DOHH2 (cell line): ENCODE results near the gene SH3PXD2A.

Experiments used
- CTCF ChIP-seq: fragments of 200-600 bp; sonication (generic); IDR thresholded peaks from one replicate; pipeline ENCODE4 v1.5.1; 2014; ENCODE audit warnings: antibody characterized with exemption, mild to moderate bottlenecking, low read depth, low read length; ENCODE audit not compliant: poor library complexity, severe bottlenecking
- EZH2phosphoT487 ChIP-seq: fragments of 200-600 bp; sonication (generic); IDR thresholded peaks from 2 replicates; pipeline ENCODE4 v1.6.1; 2017; ENCODE audit warnings: borderline replicate concordance, mild to moderate bottlenecking, antibody characterized with exemption, low read length, moderate library complexity, mixed read lengths

- TF ChIP-seq CTCF (no peak), EZH2phosphoT487 (no peak)
These were observed 120.6 kb downstream of the SH3PXD2A start for GRCh38 chr10:103734731-103735130.
